ENCODE results near the gene TPRN.

Gene TPRN, protein sequence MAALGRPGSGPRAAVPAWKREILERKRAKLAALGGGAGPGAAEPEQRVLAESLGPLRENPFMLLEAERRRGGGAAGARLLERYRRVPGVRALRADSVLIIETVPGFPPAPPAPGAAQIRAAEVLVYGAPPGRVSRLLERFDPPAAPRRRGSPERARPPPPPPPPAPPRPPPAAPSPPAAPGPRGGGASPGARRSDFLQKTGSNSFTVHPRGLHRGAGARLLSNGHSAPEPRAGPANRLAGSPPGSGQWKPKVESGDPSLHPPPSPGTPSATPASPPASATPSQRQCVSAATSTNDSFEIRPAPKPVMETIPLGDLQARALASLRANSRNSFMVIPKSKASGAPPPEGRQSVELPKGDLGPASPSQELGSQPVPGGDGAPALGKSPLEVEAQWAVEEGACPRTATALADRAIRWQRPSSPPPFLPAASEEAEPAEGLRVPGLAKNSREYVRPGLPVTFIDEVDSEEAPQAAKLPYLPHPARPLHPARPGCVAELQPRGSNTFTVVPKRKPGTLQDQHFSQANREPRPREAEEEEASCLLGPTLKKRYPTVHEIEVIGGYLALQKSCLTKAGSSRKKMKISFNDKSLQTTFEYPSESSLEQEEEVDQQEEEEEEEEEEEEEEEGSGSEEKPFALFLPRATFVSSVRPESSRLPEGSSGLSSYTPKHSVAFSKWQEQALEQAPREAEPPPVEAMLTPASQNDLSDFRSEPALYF

DNA sequence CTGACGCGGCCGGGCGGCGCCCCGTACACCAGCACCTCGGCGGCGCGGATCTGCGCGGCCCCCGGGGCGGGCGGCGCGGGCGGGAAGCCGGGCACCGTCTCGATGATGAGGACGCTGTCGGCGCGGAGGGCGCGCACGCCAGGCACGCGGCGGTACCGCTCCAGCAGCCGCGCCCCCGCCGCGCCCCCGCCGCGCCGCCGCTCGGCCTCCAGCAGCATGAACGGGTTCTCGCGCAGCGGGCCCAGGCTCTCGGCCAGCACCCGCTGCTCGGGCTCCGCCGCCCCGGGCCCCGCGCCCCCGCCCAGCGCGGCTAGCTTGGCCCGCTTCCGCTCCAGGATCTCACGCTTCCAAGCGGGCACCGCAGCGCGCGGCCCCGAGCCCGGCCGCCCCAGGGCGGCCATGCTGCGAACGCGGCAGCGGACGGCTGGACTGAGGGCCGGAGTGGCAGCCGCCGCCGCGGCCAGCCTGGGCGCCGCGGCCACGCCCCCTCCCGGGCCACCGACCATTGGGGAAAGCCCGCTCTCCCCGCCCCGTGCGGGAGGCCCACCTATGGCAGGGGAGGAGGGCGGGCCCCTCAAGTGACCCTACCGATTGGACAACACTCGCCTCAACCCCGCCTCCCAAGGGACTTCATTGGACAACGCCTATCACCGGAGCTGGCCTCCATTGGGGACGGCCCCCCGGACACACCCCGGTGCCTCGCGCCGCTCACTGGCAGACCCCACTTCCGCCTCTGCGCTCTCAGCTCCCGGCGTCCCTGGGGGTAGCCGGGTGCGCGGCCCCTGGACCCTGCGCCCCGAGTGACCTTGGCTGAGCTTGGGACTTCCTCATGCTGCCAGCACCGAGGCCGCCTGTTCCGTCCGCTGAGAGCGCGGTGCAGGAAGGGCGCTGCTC is at the start of gene TPRN:
Gene TPRN (minus strand): TSS at position 431 of the 894 bp plus-strand sequence. CDS start 30 bp downstream, at position 401.
- Histone ChIP-seq H2AFZ (peak within 1 kb of the TSS; percentile 70), H3K27ac (peak within 1 kb of the TSS; percentile 47), H3K36me3 (ENCODE audit: control insufficient read depth, insufficient read depth, low read length) (no peaks in the 10 kb centered on the region), H3K4me1 (peaks cover 4% of the 10 kb centered on the region), H3K79me2 (peaks cover 22% of the 10 kb centered on the region), H3K4me3 (ENCODE audit: low read depth, low read length) (peak within 1 kb of the TSS; percentile 59), H3K9me3 (ENCODE audit: control insufficient read depth, low read length) (no peaks in the 10 kb centered on the region), H3K4me2 (ENCODE audit: low read length) (peak within 1 kb of the TSS; percentile 69), H3K9ac (no peak within 1 kb of the TSS), H3K27me3 (ENCODE audit: control insufficient read depth, insufficient read depth, low read length) (no peaks in the 10 kb centered on the region)
- TF ChIP-seq, protein P1, sequence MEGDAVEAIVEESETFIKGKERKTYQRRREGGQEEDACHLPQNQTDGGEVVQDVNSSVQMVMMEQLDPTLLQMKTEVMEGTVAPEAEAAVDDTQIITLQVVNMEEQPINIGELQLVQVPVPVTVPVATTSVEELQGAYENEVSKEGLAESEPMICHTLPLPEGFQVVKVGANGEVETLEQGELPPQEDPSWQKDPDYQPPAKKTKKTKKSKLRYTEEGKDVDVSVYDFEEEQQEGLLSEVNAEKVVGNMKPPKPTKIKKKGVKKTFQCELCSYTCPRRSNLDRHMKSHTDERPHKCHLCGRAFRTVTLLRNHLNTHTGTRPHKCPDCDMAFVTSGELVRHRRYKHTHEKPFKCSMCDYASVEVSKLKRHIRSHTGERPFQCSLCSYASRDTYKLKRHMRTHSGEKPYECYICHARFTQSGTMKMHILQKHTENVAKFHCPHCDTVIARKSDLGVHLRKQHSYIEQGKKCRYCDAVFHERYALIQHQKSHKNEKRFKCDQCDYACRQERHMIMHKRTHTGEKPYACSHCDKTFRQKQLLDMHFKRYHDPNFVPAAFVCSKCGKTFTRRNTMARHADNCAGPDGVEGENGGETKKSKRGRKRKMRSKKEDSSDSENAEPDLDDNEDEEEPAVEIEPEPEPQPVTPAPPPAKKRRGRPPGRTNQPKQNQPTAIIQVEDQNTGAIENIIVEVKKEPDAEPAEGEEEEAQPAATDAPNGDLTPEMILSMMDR (IDR thresholded peaks at IDR 0.05) = no peak

DNA sequence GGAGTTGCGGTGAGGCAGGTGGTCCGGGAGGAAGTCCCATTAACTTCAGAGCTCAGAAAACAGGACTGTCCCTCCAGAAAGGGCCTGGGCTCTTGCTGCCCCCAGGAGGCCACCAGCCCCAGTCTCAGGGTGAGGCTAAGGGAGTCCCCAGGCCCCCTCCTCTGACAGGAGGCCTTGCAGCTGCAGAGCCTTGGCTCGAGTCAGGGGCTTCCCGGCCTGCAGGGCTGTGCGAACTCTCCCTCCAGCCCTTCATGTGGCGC is 47.3 kb upstream of the TPRN start:
- Histone ChIP-seq H3K4me1 (no peaks in the 10 kb centered on the region), H3K9ac (no peak overlapping the region)

DNA sequence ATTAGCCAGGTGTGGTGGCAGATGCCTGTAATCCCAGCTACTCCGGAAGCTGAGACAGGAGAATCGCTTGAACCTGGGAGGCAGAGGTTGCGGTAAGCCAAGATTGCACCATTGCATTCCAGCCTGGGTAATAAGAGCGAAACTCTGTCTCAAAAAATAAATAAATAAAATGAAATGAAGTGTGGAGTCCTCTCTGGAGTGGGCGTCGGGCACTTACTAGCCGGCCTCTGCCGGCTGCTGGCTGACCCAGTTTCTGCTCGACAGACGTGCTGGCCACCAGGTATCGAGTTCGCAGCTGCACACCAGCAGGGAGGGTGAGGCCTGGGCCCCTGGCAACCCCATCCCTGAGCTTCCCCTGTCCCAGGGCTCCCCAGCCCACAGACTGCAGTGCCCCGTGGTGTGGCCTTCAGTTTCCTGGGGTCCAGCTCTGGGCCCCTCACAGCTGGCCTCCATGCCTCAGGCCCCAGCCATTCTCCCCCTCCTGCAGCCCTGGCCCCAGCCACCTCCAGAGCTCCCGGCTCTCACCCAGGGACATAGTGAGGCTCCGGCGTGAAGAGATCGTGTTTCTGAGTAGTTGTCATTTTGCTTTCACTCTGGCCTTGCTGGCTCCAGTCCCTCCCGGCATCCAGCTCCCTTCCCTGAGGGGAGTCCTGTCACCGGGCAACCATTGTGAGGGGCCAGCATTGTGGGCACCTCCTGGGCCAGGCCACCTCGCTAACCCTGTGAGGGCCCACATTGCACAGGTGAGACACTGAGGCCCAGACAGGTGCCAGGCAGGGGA is 46.8 kb upstream of the TPRN start:
- TF ChIP-seq, protein P1 (IDR thresholded peaks at IDR 0.05) = no peak
- Histone ChIP-seq H2AFZ (no peak overlapping the region), H3K79me2 (no peaks in the 10 kb centered on the region), H3K9ac (no peak overlapping the region), H3K9me3 (ENCODE audit: control insufficient read depth, low read length) (no peaks in the 10 kb centered on the region), H3K4me3 (ENCODE audit: low read depth, low read length) (no peak overlapping the region), H3K27me3 (ENCODE audit: control insufficient read depth, insufficient read depth, low read length) (no peaks in the 10 kb centered on the region), H3K27ac (no peak overlapping the region), H3K4me1 (peaks cover under 1% of the 10 kb centered on the region), H3K4me2 (ENCODE audit: low read length) (no peak overlapping the region), H3K36me3 (ENCODE audit: control insufficient read depth, insufficient read depth, low read length) (no peaks in the 10 kb centered on the region)

More for the DNA sequence above, 47.3 kb upstream of the TPRN start:
- no peaks in the 10 kb centered on the region for H3K79me2 ChIP-seq
- H3K27ac ChIP-seq = no peak overlapping the region
- TF ChIP-seq, protein P1 (IDR thresholded peaks at IDR 0.05) = no peak
- H3K27me3 ChIP-seq (ENCODE audit: control insufficient read depth, insufficient read depth, low read length) = no peaks in the 10 kb centered on the region
- H3K4me2 ChIP-seq (ENCODE audit: low read length) = no peak overlapping the region
- no peak overlapping the region for H2AFZ ChIP-seq
- H3K4me3 ChIP-seq (ENCODE audit: low read depth, low read length) = no peak overlapping the region
- H3K36me3 ChIP-seq (ENCODE audit: control insufficient read depth, insufficient read depth, low read length) = no peaks in the 10 kb centered on the region
- no peaks in the 10 kb centered on the region for H3K9me3 ChIP-seq (ENCODE audit: control insufficient read depth, low read length)

DNA sequence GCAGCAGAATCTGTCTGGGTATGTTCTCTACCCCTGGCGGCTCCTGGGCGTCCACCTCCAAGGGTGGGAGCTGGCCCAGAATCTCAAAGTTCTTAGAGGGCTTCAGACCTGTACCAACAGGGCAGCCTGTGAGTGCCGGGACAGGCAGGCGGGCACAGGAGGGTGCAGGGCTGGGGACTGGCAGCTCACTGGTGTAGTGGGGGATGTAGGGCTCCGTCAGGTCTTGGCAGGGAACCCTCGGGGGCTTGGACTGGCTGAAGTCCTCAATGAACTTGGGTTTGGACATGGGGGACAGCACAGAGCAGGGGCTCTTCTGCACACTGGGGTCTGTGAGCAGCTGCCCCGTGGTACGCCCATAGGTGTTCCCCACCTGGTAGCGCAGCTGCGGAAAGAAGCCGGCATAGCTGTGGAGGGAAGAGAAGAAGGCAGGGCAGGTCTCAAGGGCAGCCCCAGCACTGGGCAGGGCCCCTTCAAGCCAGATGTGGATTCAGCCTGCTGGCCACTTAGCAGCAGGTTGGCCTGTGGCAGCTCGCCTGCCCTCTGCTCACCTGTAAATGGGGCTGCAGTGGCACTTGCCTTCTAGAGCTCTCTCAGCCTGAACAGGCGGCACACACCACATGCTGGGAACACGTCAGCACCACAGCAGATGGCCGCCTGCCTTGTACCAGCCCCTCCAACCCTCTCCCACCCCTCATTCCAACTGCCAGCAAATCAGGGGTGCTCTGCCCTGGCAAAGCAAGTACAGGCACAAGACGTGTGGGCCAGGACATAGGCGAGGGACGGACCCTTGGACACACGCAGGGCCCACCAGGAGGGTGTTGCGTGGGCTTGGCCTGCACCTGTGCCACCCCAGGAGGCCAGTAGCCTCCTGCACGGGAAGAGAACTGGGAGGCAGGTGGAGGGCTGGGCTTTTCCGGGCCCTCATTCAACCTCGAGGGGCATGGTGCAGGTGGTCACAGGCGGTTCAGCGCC is 45.2 kb upstream of the TPRN start:
- no peaks in the 10 kb centered on the region for H3K9me3 ChIP-seq (ENCODE audit: control insufficient read depth, low read length)
- no peaks in the 10 kb centered on the region for H3K36me3 ChIP-seq (ENCODE audit: control insufficient read depth, insufficient read depth, low read length)
- H3K79me2 ChIP-seq = no peaks in the 10 kb centered on the region
- TF ChIP-seq, protein P1 (IDR thresholded peaks at IDR 0.05) = no peak
- no peak overlapping the region for H3K27ac ChIP-seq
- H3K4me3 ChIP-seq (ENCODE audit: low read depth, low read length) = no peak overlapping the region
- no peak overlapping the region for H3K4me2 ChIP-seq (ENCODE audit: low read length)
- H2AFZ ChIP-seq = no peak overlapping the region
- no peaks in the 10 kb centered on the region for H3K27me3 ChIP-seq (ENCODE audit: control insufficient read depth, insufficient read depth, low read length)
- H3K4me1 ChIP-seq = peaks cover 2% of the 10 kb centered on the region
- H3K9ac ChIP-seq = no peak overlapping the region
